RWPE1 (cell line): ENCODE data around the gene MICU2.

ENCODE experiments used
- CTCF ChIA-PET: fragments of 350-600 bp; sonication (Branson Sonifier 250); formaldehyde crosslinking; extraction: SDS; loops from one replicate; lab custom pipeline; 2021; lab: Yijun Ruan, JAX
- POLR2A ChIA-PET: fragments of 400-600 bp; formaldehyde crosslinking; extraction: SDS; loops from one replicate; lab custom pipeline; 2020; ENCODE audit warnings: antibody characterized with exemption; ENCODE audit not compliant: low non-redundant PET; lab: Yijun Ruan, JAX
- DNase-seq: peaks from one replicate; pipeline ENCODE4 v3.0.0; 2012; ENCODE audit warnings: low spot score
- H3K27ac ChIP-seq: fragments of 450-650 bp; 2 replicates; pipeline ENCODE4 v1.5.1; 2017
- TF ChIP-seq, protein P1 (sequence below): fragments of 450-650 bp; conservative IDR thresholded peaks from 2 replicates; pipeline ENCODE4 v1.5.1; 2017; ENCODE audit warnings: low read depth, mild to moderate bottlenecking

The MICU2 gene

GRCh38 chr13:21530656-21531055 is 73.3 kb downstream of the MICU2 start:
- H3K27ac ChIP-seq, result no peak overlapping the region
- TF ChIP-seq, protein P1, sequence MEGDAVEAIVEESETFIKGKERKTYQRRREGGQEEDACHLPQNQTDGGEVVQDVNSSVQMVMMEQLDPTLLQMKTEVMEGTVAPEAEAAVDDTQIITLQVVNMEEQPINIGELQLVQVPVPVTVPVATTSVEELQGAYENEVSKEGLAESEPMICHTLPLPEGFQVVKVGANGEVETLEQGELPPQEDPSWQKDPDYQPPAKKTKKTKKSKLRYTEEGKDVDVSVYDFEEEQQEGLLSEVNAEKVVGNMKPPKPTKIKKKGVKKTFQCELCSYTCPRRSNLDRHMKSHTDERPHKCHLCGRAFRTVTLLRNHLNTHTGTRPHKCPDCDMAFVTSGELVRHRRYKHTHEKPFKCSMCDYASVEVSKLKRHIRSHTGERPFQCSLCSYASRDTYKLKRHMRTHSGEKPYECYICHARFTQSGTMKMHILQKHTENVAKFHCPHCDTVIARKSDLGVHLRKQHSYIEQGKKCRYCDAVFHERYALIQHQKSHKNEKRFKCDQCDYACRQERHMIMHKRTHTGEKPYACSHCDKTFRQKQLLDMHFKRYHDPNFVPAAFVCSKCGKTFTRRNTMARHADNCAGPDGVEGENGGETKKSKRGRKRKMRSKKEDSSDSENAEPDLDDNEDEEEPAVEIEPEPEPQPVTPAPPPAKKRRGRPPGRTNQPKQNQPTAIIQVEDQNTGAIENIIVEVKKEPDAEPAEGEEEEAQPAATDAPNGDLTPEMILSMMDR, result no peak
- POLR2A ChIA-PET, result no interaction called here
- DNase-seq, result no peak
- CTCF ChIA-PET, result no interaction called here

- ChIA-PET CTCF (no interaction called here), POLR2A (no interaction called here)
- TF ChIP-seq, protein P1, result no peak
- no peak overlapping the region for H3K27ac ChIP-seq
- DNase-seq, result no peak
Measured at GRCh38 chr13:21529146-21529893, 74.7 kb downstream of the MICU2 start.

- TF ChIP-seq, protein P1, result no peak
- DNase-seq, result no peak
- ChIA-PET POLR2A (no interaction called here), CTCF (no interaction called here)
- H3K27ac ChIP-seq, result no peak overlapping the region
Measured at GRCh38 chr13:21528616-21529015, 75.4 kb downstream of the MICU2 start.

GRCh38 chr13:21526707-21527540 is 77.0 kb downstream of the MICU2 start:
- ChIA-PET CTCF (interaction anchor here (0.6 kb wide), 1 partner anchor 745 kb away, joined by 3 read pairs; no protein-coding TSS in a partner anchor), POLR2A (no interaction called here)
- no peak for DNase-seq
- TF ChIP-seq, protein P1, result no peak
- no peak overlapping the region for H3K27ac ChIP-seq

DNA sequence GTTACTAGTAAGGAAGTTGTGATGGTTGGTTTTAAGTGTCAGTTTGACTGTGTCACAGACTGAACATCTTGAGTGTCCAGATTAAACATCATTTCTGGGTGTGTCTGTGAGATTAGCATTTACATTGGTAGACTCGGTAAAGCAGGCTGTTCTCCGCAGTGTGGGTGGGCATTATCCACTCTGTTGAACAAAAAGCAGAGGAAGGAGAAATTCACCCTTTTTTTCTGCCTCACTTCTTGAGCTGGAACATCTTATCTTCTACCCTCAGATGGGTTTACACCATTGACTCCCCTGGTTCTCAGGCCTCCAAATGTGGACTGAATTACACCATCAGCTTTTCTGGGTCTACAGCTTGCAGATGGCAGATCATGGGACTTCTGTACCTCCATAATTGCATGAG is 81.1 kb downstream of the MICU2 start:
- POLR2A ChIA-PET, result no interaction called here
- H3K27ac ChIP-seq, result no peak overlapping the region
- CTCF ChIA-PET, result interaction anchor here (0.7 kb wide), 1 partner anchor 388 kb away, joined by 3 read pairs; no protein-coding TSS in a partner anchor
- TF ChIP-seq, protein P1, result no peak
- DNase-seq, result no peak

- POLR2A ChIA-PET, result no interaction called here
- TF ChIP-seq, protein P1, result no peak
- H3K27ac ChIP-seq, result no peak overlapping the region
- DNase-seq, result no peak
- CTCF ChIA-PET, result no interaction called here
Measured at GRCh38 chr13:21522130-21522529, 81.8 kb downstream of the MICU2 start.
